Ishikawa (cell line): ENCODE measurements around the gene MOB3C.

Experiments
- CEBPB ChIP-seq: IDR thresholded peaks from 2 replicates; pipeline ENCODE4 v1.6.1; 2012
- CREB1 ChIP-seq: IDR thresholded peaks from 2 replicates; pipeline ENCODE4 v1.6.1; 2012; ENCODE audit warnings: low read depth
- EP300 ChIP-seq: IDR thresholded peaks from 2 replicates; pipeline ENCODE4 v1.6.1; 2012; ENCODE audit warnings: borderline replicate concordance
- RAD21 ChIP-seq: IDR thresholded peaks from 2 replicates; pipeline ENCODE4 v1.6.1; 2012; ENCODE audit warnings: low read depth
- TAF1 ChIP-seq: IDR thresholded peaks from 2 replicates; pipeline ENCODE4 v1.6.1; 2012; ENCODE audit warnings: low read depth, mild to moderate bottlenecking
- YY1 ChIP-seq: IDR thresholded peaks from 2 replicates; pipeline ENCODE4 v1.6.1; 2012; ENCODE audit warnings: low read depth
- TF ChIP-seq, protein P1 (sequence below): IDR thresholded peaks from 2 replicates; pipeline ENCODE4 v1.6.1; 2012; ENCODE audit warnings: low read depth, mild to moderate bottlenecking

DNA sequence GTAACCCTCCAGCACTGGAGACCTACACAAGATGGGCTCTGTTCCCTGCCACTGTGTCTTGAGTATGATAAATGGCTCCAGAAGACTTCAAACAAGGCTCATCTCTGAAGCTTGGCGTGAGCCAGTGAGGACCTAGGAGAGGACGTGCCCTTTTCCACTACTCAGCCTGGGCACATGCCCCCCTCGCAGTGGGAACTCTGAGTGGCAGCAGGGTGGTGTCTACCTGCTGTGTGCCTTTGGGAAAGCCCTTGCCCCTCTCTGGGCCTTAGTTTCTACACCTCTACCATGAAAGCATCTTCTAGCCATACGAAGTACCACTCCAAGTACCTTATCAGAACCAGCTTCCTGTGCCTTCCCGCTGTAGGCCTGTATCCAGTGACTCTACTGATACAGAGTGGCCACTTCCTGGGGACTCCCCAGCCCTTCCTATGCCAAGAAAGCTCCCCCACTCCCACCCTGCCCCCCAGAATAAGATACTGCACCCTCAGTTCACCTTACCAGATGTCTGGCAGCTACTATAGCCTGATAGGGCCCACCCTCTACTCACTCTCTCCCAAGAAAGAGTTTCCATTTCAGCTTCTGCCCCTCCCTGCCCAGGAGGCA, 3.1 kb upstream of the MOB3C start:
- TF ChIP-seq, protein P1, sequence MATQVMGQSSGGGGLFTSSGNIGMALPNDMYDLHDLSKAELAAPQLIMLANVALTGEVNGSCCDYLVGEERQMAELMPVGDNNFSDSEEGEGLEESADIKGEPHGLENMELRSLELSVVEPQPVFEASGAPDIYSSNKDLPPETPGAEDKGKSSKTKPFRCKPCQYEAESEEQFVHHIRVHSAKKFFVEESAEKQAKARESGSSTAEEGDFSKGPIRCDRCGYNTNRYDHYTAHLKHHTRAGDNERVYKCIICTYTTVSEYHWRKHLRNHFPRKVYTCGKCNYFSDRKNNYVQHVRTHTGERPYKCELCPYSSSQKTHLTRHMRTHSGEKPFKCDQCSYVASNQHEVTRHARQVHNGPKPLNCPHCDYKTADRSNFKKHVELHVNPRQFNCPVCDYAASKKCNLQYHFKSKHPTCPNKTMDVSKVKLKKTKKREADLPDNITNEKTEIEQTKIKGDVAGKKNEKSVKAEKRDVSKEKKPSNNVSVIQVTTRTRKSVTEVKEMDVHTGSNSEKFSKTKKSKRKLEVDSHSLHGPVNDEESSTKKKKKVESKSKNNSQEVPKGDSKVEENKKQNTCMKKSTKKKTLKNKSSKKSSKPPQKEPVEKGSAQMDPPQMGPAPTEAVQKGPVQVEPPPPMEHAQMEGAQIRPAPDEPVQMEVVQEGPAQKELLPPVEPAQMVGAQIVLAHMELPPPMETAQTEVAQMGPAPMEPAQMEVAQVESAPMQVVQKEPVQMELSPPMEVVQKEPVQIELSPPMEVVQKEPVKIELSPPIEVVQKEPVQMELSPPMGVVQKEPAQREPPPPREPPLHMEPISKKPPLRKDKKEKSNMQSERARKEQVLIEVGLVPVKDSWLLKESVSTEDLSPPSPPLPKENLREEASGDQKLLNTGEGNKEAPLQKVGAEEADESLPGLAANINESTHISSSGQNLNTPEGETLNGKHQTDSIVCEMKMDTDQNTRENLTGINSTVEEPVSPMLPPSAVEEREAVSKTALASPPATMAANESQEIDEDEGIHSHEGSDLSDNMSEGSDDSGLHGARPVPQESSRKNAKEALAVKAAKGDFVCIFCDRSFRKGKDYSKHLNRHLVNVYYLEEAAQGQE = no peak
- no peak for TF ChIP-seq RAD21
- no peak for TF ChIP-seq TAF1
- TF ChIP-seq CEBPB = no peak
- no peak for TF ChIP-seq YY1
- no peak for TF ChIP-seq EP300
- no peak for TF ChIP-seq CREB1
